Thymus (tissue), 11 donors: ENCODE measurements around the gene NEXN. TPM values are rescaled to one million over a fixed set of nuclear protein-coding genes. Genes with fewer than 3 reads are reported as not detected.

Experiments
- DNase-seq, 9 donors: peaks; one replicate each; pipeline ENCODE4 v3.0.0-alpha.2; 2013; ENCODE audit warnings: low spot score in 9 of 9, low read depth in 6 of 9, missing footprints in 1 of 9
- H3K27ac ChIP-seq, 2 donors: one replicate each; pipeline ENCODE4 v1.5.1; 2013; ENCODE audit warnings: control low read depth in 1 of 2, low read depth in 1 of 2, low read length in 1 of 2, mild to moderate bottlenecking in 1 of 2, moderate library complexity in 1 of 2
- H3K27me3 ChIP-seq, 2 donors: one replicate each; pipeline ENCODE4 v1.5.1; 2013; ENCODE audit warnings: low read length in 1 of 2; ENCODE audit not compliant: control insufficient read depth in 2 of 2, insufficient read depth in 1 of 2
- H3K36me3 ChIP-seq, 2 donors: one replicate each; pipeline ENCODE4 v1.5.1; 2013; ENCODE audit warnings: low read length in 1 of 2, mild to moderate bottlenecking in 1 of 2, moderate library complexity in 1 of 2; ENCODE audit not compliant: control insufficient read depth in 2 of 2, insufficient read depth in 2 of 2
- H3K4me1 ChIP-seq, 2 donors: one replicate each; pipeline ENCODE4 v1.5.1; 2013; ENCODE audit warnings: low read length in 2 of 2; ENCODE audit not compliant: control insufficient read depth in 2 of 2, insufficient read depth in 2 of 2
- H3K4me3 ChIP-seq, 2 donors: one replicate each; pipeline ENCODE4 v1.5.1; 2013; ENCODE audit warnings: low read length in 2 of 2, control low read depth in 1 of 2, mild to moderate bottlenecking in 1 of 2
- H3K9me3 ChIP-seq, 2 donors: one replicate each; pipeline ENCODE4 v1.5.1; 2013; ENCODE audit warnings: low read length in 1 of 2, mild to moderate bottlenecking in 1 of 2; ENCODE audit not compliant: control insufficient read depth in 2 of 2, insufficient read depth in 1 of 2
- WGBS: extraction: QIAGEN DNeasy Blood & Tissue Kit; methylation state at CpG from one replicate; pipeline ENCODE4 v1.1.7; 2013; 5-methylcytosine and 5-hydroxymethylcytosine counted together
- polyA plus RNA-seq: library from polyadenylated mRNA; stranded (reverse); fragments of 200-250 nt; gene quantifications from one replicate; pipeline ENCODE4 v1.2.3, GENCODE V29; 2013
- total RNA-seq: library from RNA; stranded (reverse); fragments of 120-200 nt; gene quantifications from one replicate; pipeline ENCODE4 v1.2.4, GENCODE V29; 2013
- donor health status: healthy.

The NEXN gene
- total and polyA plus RNA-seq, 2 donors = 0.52 to 11.6 TPM

GRCh38 chr1:77859248-77859647 lies 29.2 kb upstream of the NEXN start:
- Histone ChIP-seq H3K27me3 (no peaks in the 10 kb centered on the region), H3K4me3 (no peak overlapping the region), H3K4me1 (no peaks in the 10 kb centered on the region), H3K9me3 (no peaks in the 10 kb centered on the region), H3K36me3 (peaks cover 1 to 2% of the 10 kb centered on the region in 2 donors), H3K27ac (no peak overlapping the region)
- DNase-seq = no peak
- 95% methylated on average over 2 of the region's 2 CpGs for WGBS

- H3K4me3 ChIP-seq = no peak overlapping the region
- no peak for DNase-seq
- H3K4me1 ChIP-seq = no peaks in the 10 kb centered on the region
- H3K36me3 ChIP-seq = peaks cover 12 to 15% of the 10 kb centered on the region in 2 donors
- 98% methylated on average over 4 of the region's 4 CpGs for WGBS
- no peaks in the 10 kb centered on the region for H3K9me3 ChIP-seq
- H3K27me3 ChIP-seq = no peaks in the 10 kb centered on the region
- no peak overlapping the region for H3K27ac ChIP-seq
Measured at GRCh38 chr1:77866296-77866695, 22.1 kb upstream of the NEXN start.

GRCh38 chr1:77872645-77873044 lies 15.8 kb upstream of the NEXN start:
- H3K27me3 ChIP-seq = no peaks in the 10 kb centered on the region
- no peaks in the 10 kb centered on the region for H3K9me3 ChIP-seq
- no peak overlapping the region for H3K4me3 ChIP-seq
- 99% methylated on average over 1 of the region's 1 CpG for WGBS
- H3K4me1 ChIP-seq = no peaks in the 10 kb centered on the region
- no peak overlapping the region for H3K27ac ChIP-seq
- no peak for DNase-seq
- peaks cover 0 to 8% of the 10 kb centered on the region in 2 donors for H3K36me3 ChIP-seq

- WGBS = 97% methylated on average over 1 of the region's 1 CpG
- no peaks in the 10 kb centered on the region for H3K4me1 ChIP-seq
- no peak overlapping the region for H3K4me3 ChIP-seq
- H3K27ac ChIP-seq = no peak overlapping the region
- H3K9me3 ChIP-seq = no peaks in the 10 kb centered on the region
- no peak for DNase-seq
- peaks cover 0 to 3% of the 10 kb centered on the region in 2 donors for H3K36me3 ChIP-seq
- no peaks in the 10 kb centered on the region for H3K27me3 ChIP-seq
Measured at GRCh38 chr1:77873461-77873860, 15.0 kb upstream of the NEXN start.

GRCh38 chr1:77874804-77875445 lies 13.5 kb upstream of the NEXN start:
- 99% methylated on average over 4 of the region's 4 CpGs for WGBS
- no peak overlapping the region for H3K4me3 ChIP-seq

GRCh38 chr1:77876884-77877283 lies 11.5 kb upstream of the NEXN start:
- 98% methylated on average over 4 of the region's 4 CpGs for WGBS
- Histone ChIP-seq H3K27me3 (no peaks in the 10 kb centered on the region), H3K9me3 (no peaks in the 10 kb centered on the region), H3K4me1 (peaks cover 4% of the 10 kb centered on the region in 2 donors), H3K4me3 (no peak overlapping the region), H3K36me3 (no peaks in the 10 kb centered on the region), H3K27ac (no peak overlapping the region)
- DNase-seq = no peak

More at GRCh38 chr1:77874804-77875445, 13.5 kb upstream of the NEXN start:
- no peaks in the 10 kb centered on the region for H3K27me3 ChIP-seq
- no peaks in the 10 kb centered on the region for H3K9me3 ChIP-seq
- DNase-seq = no peak
- H3K36me3 ChIP-seq = no peaks in the 10 kb centered on the region
- no peaks in the 10 kb centered on the region for H3K4me1 ChIP-seq
- no peak overlapping the region for H3K27ac ChIP-seq

- Histone ChIP-seq H3K36me3 (no peaks in the 10 kb centered on the region), H3K4me3 (no peak overlapping the region), H3K27me3 (no peaks in the 10 kb centered on the region), H3K9me3 (no peaks in the 10 kb centered on the region), H3K4me1 (peaks cover 4% of the 10 kb centered on the region in 2 donors), H3K27ac (no peak overlapping the region)
- WGBS = 9% methylated on average over 1 of the region's 1 CpG
- peak in 6 of 9 donors; percentile 13 to 55 (median 21) for DNase-seq
Measured at GRCh38 chr1:77881061-77881460, 7.4 kb upstream of the NEXN start.

GRCh38 chr1:77882411-77882810 lies 6.0 kb upstream of the NEXN start:
- WGBS = 83% methylated on average over 2 of the region's 2 CpGs

GRCh38 chr1:77888781-77889642 lies 588 bp downstream of the NEXN start:
- DNase-seq = peak in 3 of 9 donors; percentile 14 to 29 (median 17)
- no peaks in the 10 kb centered on the region for H3K9me3 ChIP-seq
- H3K27me3 ChIP-seq = peaks cover 12 to 20% of the 10 kb centered on the region in 2 donors
- H3K4me1 ChIP-seq = peaks cover 4 to 6% of the 10 kb centered on the region in 2 donors
- no peak overlapping the region for H3K27ac ChIP-seq
- H3K36me3 ChIP-seq = no peaks in the 10 kb centered on the region
- WGBS = 2% methylated on average over 46 of the region's 46 CpGs
- H3K4me3 ChIP-seq = peak overlapping the region; percentile 43 to 45

More at GRCh38 chr1:77882411-77882810, 6.0 kb upstream of the NEXN start:
- Histone ChIP-seq H3K9me3 (no peaks in the 10 kb centered on the region), H3K4me1 (peaks cover 4% of the 10 kb centered on the region in 2 donors), H3K36me3 (no peaks in the 10 kb centered on the region), H3K27ac (no peak overlapping the region), H3K27me3 (peaks cover 2% of the 10 kb centered on the region in 2 donors), H3K4me3 (no peak overlapping the region)
- no peak for DNase-seq
